HEK293 (cell line): ENCODE results near the gene FHIT.

Source experiments
- CTCF ChIA-PET: fragments of 350-600 bp; formaldehyde crosslinking; extraction: SDS; loops from one replicate; lab custom pipeline; 2021; ENCODE audit warnings: antibody characterized with exemption; lab: Yijun Ruan, JAX
- POLR2A ChIA-PET: fragments of 300-600 bp; formaldehyde crosslinking; extraction: SDS; loops from one replicate; lab custom pipeline; 2020; ENCODE audit warnings: antibody characterized with exemption, inconsistent platforms; lab: Yijun Ruan, JAX
- H3K27ac ChIP-seq: fragments of 200-500 bp; sonication (Bioruptor generic); 2 replicates; pipeline ENCODE4 v1.5.1; 2014; ENCODE audit warnings: low read depth, low read length, control low read depth, inconsistent platforms; ENCODE audit errors: extremely low read depth
- H3K36me3 ChIP-seq, 2 experiments: fragments of 200-500 bp in 1 of 2; sonication (Bioruptor generic) in 1 of 2; 1 replicate in 1 of 2; 2 replicates in 1 of 2; pipeline ENCODE4 v1.5.1; 2014 to 2017; ENCODE audit warnings: inconsistent platforms in 2 of 2, low read length in 2 of 2; ENCODE audit not compliant: control insufficient read depth in 2 of 2, insufficient read depth in 1 of 2
- H3K4me1 ChIP-seq: fragments of 200-500 bp; sonication (Bioruptor generic); 2 replicates; pipeline ENCODE4 v1.5.1; 2014; ENCODE audit warnings: mild to moderate bottlenecking, low read length, inconsistent platforms; ENCODE audit not compliant: control insufficient read depth, insufficient read depth
- H3K4me3 ChIP-seq: 2 replicates; pipeline ENCODE4 v1.5.1; 2011; ENCODE audit warnings: low read depth, mild to moderate bottlenecking, control low read depth, low read length, moderate library complexity
- H3K9me3 ChIP-seq: fragments of 200-500 bp; sonication (Bioruptor generic); 2 replicates; pipeline ENCODE4 v1.5.1; 2014; ENCODE audit warnings: low read depth, low read length, inconsistent platforms; ENCODE audit not compliant: control insufficient read depth, insufficient read depth
- EGR2 ChIP-seq: fragments of 450-650 bp; formaldehyde crosslinking; IDR thresholded peaks from 2 replicates; pipeline ENCODE4 v1.5.1; 2016; ENCODE audit warnings: low read depth, missing biosample characterization, missing genetic modification characterization
- MZF1 ChIP-seq: fragments of 450-650 bp; formaldehyde crosslinking; IDR thresholded peaks from 2 replicates; pipeline ENCODE4 v1.5.1; 2017; ENCODE audit warnings: missing biosample characterization, missing genetic modification characterization, borderline replicate concordance
- OVOL3 ChIP-seq: fragments of 450-650 bp; formaldehyde crosslinking; IDR thresholded peaks from 2 replicates; pipeline ENCODE4 v1.5.1; 2016; ENCODE audit warnings: missing biosample characterization, missing genetic modification characterization
- SCRT2 ChIP-seq: fragments of 450-650 bp; formaldehyde crosslinking; IDR thresholded peaks from 2 replicates; pipeline ENCODE4 v1.5.1; 2016; ENCODE audit warnings: missing biosample characterization, missing genetic modification characterization
- SP2 ChIP-seq: fragments of 450-650 bp; formaldehyde crosslinking; IDR thresholded peaks from 2 replicates; pipeline ENCODE4 v1.5.1; 2016; ENCODE audit warnings: missing biosample characterization, missing genetic modification characterization
- ZBTB8A ChIP-seq: fragments of 450-650 bp; formaldehyde crosslinking; IDR thresholded peaks from 2 replicates; pipeline ENCODE4 v1.5.1; 2016; ENCODE audit warnings: missing biosample characterization, missing genetic modification characterization
- ZFHX2 ChIP-seq: fragments of 450-650 bp; formaldehyde crosslinking; conservative IDR thresholded peaks from 2 replicates; pipeline ENCODE4 v1.5.1; 2016; ENCODE audit warnings: missing biosample characterization, missing genetic modification characterization
- ZNF140 ChIP-seq: fragments of 450-650 bp; formaldehyde crosslinking; IDR thresholded peaks from 2 replicates; pipeline ENCODE4 v1.5.1; 2016; ENCODE audit warnings: missing biosample characterization, missing genetic modification characterization
- ZNF146 ChIP-seq: fragments of 450-650 bp; formaldehyde crosslinking; IDR thresholded peaks from 2 replicates; pipeline ENCODE4 v1.5.1; 2016; ENCODE audit warnings: missing biosample characterization, missing genetic modification characterization
- ZNF266 ChIP-seq: fragments of 450-650 bp; formaldehyde crosslinking; IDR thresholded peaks from 2 replicates; pipeline ENCODE4 v1.5.1; 2016; ENCODE audit warnings: missing biosample characterization, missing genetic modification characterization, low read depth
- ZNF324 ChIP-seq: fragments of 450-650 bp; formaldehyde crosslinking; IDR thresholded peaks from 2 replicates; pipeline ENCODE4 v1.5.1; 2016; ENCODE audit warnings: missing biosample characterization, missing genetic modification characterization
- ZNF341 ChIP-seq: fragments of 450-650 bp; formaldehyde crosslinking; IDR thresholded peaks from 2 replicates; pipeline ENCODE4; 2016; ENCODE audit warnings: low read depth, missing biosample characterization, missing genetic modification characterization
- ZNF37A ChIP-seq: fragments of 450-650 bp; IDR thresholded peaks from 2 replicates; pipeline ENCODE4 v1.5.1; 2018; ENCODE audit warnings: missing biosample characterization, missing genetic modification characterization
- ZNF561 ChIP-seq: fragments of 450-650 bp; IDR thresholded peaks from 2 replicates; pipeline ENCODE4 v1.5.1; 2018; ENCODE audit warnings: missing biosample characterization, missing genetic modification characterization, borderline replicate concordance
- ZNF596 ChIP-seq: fragments of 450-650 bp; IDR thresholded peaks from 2 replicates; pipeline ENCODE4 v1.5.0; 2018; ENCODE audit warnings: missing biosample characterization, mild to moderate bottlenecking, missing genetic modification characterization, moderate library complexity
- TF ChIP-seq, protein P1 (sequence below): fragments of 450-650 bp; formaldehyde crosslinking; IDR thresholded peaks from 2 replicates; pipeline ENCODE4 v1.5.1; 2016; ENCODE audit warnings: missing biosample characterization, missing genetic modification characterization
- TF ChIP-seq, protein P2 (sequence below): fragments of 450-650 bp; formaldehyde crosslinking; IDR thresholded peaks from 2 replicates; pipeline ENCODE4 v1.5.1; 2016; ENCODE audit warnings: missing biosample characterization, missing genetic modification characterization
- TF ChIP-seq, protein P3 (sequence below): fragments of 450-650 bp; formaldehyde crosslinking; IDR thresholded peaks from 2 replicates; pipeline ENCODE4 v1.5.1; 2016; ENCODE audit warnings: missing biosample characterization, missing genetic modification characterization
- TF ChIP-seq, protein P4 (sequence below): fragments of 450-650 bp; formaldehyde crosslinking; optimal IDR thresholded peaks from 2 replicates; pipeline ENCODE3; 2016; ENCODE audit warnings: missing biosample characterization, mild to moderate bottlenecking, missing genetic modification characterization

Gene FHIT

DNA sequence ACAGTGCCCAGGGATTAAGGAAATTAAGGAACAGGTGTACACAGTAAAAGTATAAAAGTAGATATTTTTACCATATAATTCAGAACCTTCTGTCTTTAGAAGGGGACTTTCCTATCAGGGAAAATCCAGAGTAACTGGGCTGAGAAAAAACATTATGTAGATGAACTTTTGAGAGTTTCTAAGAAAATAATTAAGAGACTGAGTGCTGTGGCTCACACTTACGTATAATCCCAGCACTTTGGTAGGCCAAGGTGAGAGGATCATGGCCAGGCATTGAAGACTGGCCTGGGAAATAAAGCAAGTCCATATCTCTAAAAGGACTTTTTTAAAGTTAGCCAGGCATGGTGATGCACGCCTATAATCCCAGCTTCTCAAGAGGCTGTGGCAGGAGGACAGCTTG is 1021.8 kb downstream of the FHIT start:
- Histone ChIP-seq H3K4me1 (no peaks in the 10 kb centered on the region), H3K9me3 (no peaks in the 10 kb centered on the region), H3K4me3 (no peak overlapping the region), H3K27ac (no peak overlapping the region), H3K36me3 (no peaks in the 10 kb centered on the region)
- CTCF ChIA-PET, result no interaction called here
- TF ChIP-seq ZNF140 (tag by site-specific recombination) (no peak), MZF1 (tag by site-specific recombination) (no peak), ZNF146 (tag by site-specific recombination) (no peak)
- TF ChIP-seq, all 188 proteins: peak for 0
- POLR2A ChIA-PET, result no interaction called here

DNA sequence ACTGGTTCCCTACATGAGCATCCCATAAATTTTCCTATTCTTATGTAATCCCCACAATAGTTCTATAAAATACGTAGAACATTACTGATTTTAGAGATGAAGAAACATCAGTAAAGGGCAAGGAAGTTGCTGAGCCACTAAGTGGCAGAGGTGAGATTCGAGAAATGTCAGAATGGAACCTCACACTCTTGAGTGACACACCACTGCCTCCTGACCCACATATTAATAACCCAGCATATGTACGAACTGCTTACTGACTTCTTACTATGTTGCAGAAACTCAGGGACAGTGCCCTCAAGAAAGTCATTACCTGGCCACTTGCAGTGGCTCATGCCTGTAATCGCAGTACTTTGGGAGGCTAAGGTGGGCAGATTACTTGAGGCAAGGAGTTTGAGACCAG is 1022.4 kb downstream of the FHIT start:
- Histone ChIP-seq H3K9me3 (no peaks in the 10 kb centered on the region), H3K4me3 (no peak overlapping the region), H3K4me1 (no peaks in the 10 kb centered on the region), H3K36me3 (no peaks in the 10 kb centered on the region)
- TF ChIP-seq SCRT2 (tag by site-specific recombination) (no peak), ZNF596 (tag by site-specific recombination) (no peak), ZFHX2 (tag by site-specific recombination) (no peak), ZNF561 (no peak), OVOL3 (no peak), ZNF341 (no peak), ZNF324 (tag by site-specific recombination) (no peak), ZNF266 (tag by site-specific recombination) (no peak), ZNF37A (no peak), SP2 (tag by site-specific recombination) (no peak), ZBTB8A (tag by site-specific recombination) (no peak), EGR2 (tag by site-specific recombination) (no peak)
- TF ChIP-seq, protein P1, sequence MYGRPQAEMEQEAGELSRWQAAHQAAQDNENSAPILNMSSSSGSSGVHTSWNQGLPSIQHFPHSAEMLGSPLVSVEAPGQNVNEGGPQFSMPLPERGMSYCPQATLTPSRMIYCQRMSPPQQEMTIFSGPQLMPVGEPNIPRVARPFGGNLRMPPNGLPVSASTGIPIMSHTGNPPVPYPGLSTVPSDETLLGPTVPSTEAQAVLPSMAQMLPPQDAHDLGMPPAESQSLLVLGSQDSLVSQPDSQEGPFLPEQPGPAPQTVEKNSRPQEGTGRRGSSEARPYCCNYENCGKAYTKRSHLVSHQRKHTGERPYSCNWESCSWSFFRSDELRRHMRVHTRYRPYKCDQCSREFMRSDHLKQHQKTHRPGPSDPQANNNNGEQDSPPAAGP (tag by site-specific recombination), result no peak
- TF ChIP-seq, protein P2, sequence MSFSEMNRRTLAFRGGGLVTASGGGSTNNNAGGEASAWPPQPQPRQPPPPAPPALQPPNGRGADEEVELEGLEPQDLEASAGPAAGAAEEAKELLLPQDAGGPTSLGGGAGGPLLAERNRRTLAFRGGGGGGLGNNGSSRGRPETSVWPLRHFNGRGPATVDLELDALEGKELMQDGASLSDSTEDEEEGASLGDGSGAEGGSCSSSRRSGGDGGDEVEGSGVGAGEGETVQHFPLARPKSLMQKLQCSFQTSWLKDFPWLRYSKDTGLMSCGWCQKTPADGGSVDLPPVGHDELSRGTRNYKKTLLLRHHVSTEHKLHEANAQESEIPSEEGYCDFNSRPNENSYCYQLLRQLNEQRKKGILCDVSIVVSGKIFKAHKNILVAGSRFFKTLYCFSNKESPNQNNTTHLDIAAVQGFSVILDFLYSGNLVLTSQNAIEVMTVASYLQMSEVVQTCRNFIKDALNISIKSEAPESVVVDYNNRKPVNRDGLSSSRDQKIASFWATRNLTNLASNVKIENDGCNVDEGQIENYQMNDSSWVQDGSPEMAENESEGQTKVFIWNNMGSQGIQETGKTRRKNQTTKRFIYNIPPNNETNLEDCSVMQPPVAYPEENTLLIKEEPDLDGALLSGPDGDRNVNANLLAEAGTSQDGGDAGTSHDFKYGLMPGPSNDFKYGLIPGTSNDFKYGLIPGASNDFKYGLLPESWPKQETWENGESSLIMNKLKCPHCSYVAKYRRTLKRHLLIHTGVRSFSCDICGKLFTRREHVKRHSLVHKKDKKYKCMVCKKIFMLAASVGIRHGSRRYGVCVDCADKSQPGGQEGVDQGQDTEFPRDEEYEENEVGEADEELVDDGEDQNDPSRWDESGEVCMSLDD (tag by site-specific recombination), result no peak
- TF ChIP-seq, protein P3, sequence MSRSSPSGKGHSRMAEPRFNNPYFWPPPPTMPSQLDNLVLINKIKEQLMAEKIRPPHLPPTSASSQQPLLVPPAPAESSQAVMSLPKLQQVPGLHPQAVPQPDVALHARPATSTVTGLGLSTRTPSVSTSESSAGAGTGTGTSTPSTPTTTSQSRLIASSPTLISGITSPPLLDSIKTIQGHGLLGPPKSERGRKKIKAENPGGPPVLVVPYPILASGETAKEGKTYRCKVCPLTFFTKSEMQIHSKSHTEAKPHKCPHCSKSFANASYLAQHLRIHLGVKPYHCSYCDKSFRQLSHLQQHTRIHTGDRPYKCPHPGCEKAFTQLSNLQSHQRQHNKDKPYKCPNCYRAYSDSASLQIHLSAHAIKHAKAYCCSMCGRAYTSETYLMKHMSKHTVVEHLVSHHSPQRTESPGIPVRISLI (tag by site-specific recombination), result no peak
- TF ChIP-seq, protein P4, sequence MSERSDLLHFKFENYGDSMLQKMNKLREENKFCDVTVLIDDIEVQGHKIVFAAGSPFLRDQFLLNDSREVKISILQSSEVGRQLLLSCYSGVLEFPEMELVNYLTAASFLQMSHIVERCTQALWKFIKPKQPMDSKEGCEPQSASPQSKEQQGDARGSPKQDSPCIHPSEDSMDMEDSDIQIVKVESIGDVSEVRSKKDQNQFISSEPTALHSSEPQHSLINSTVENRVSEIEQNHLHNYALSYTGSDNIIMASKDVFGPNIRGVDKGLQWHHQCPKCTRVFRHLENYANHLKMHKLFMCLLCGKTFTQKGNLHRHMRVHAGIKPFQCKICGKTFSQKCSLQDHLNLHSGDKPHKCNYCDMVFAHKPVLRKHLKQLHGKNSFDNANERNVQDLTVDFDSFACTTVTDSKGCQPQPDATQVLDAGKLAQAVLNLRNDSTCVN, result no peak
- TF ChIP-seq, all 188 proteins: peak for 0
- ChIA-PET POLR2A (no interaction called here), CTCF (no interaction called here)
- H3K27ac ChIP-seq, result no peak overlapping the region
